ENCODE data around the gene SWAP70.

SWAP70 gene

GRCh38 chr11:9745411-9746211 lies 81.7 kb downstream of the SWAP70 start:
- in situ Hi-C loops (cut with HindIII; ENCODE audit: low sequenced_read_pairs): loop anchor here (10.0 kb wide), 1 partner anchor 71 kb away; no protein-coding TSS in a partner anchor

- in situ Hi-C loops (cut with HindIII; ENCODE audit: low sequenced_read_pairs): loop anchor here (10.0 kb wide), 1 partner anchor 72 kb away; no protein-coding TSS in a partner anchor
These were observed 83.4 kb downstream of the SWAP70 start for GRCh38 chr11:9747229-9747628.

DNA sequence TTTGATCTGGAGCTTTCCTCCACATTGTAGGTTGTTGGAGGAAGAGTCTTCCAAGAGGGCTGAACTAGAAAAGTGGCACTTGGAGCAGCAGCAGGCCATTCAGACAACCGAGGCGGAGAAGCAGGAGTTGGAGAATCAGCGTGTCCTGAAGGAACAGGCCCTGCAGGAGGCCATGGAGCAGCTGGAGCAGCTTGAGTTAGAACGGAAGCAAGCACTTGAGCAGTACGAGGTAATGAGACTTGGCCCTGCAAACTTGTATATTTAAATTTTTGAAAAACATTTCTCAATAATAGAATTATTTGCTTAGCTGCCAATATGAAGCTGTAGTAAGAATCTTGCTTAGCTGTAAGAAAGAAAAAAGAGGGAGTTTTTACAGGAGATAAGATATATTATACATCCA lies 84.0 kb downstream of the SWAP70 start:
- in situ Hi-C loops (cut with HindIII; ENCODE audit: low sequenced_read_pairs): loop anchor here (10.0 kb wide), 1 partner anchor 73 kb away; no protein-coding TSS in a partner anchor

GRCh38 chr11:9748361-9748970 lies 84.6 kb downstream of the SWAP70 start:
- in situ Hi-C loops (cut with HindIII; ENCODE audit: low sequenced_read_pairs): loop anchor here (10.0 kb wide), 1 partner anchor 74 kb away; no protein-coding TSS in a partner anchor

DNA sequence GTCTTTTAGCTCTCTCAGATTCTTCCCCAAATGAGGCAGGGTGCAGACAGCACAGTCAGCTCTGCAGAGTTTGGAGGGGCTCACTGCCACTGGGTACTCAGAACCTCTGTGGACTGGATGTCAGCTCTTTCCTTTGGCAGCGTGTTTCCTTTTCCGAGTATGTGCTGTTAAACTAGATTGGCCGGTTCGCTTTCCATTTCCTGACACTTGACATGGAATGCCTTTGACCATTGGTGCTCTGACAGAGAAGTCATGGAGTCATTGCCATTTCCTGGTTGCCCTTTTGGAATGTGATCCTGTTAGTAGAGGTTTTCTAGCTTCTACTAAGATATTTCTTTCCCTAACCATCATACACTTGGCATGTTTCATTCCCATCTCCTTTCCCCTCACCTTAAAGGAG lies 86.7 kb downstream of the SWAP70 start:
- in situ Hi-C loops (cut with HindIII; ENCODE audit: low sequenced_read_pairs): loop anchor here (10.0 kb wide), 1 partner anchor 554 kb away; the partner anchor contains the start of gene ADM

GRCh38 chr11:9752091-9752490 lies 88.2 kb downstream of the SWAP70 start:
- in situ Hi-C loops (cut with HindIII; ENCODE audit: low sequenced_read_pairs): loop anchor here (10.0 kb wide), 1 partner anchor 553 kb away; the partner anchor contains the start of gene ADM

GRCh38 chr11:9753021-9753420 lies 89.1 kb downstream of the SWAP70 start:
- in situ Hi-C loops (cut with HindIII; ENCODE audit: low sequenced_read_pairs): loop anchor here (10.0 kb wide), 1 partner anchor 552 kb away; the partner anchor contains the start of gene ADM

GRCh38 chr11:9754010-9754471 lies 90.2 kb downstream of the SWAP70 start:
- in situ Hi-C loops (cut with HindIII; ENCODE audit: low sequenced_read_pairs): loop anchor here (10.0 kb wide), 1 partner anchor 551 kb away; the partner anchor contains the start of gene ADM

GRCh38 chr11:9755561-9756185 lies 91.8 kb downstream of the SWAP70 start:
- in situ Hi-C loops (cut with HindIII; ENCODE audit: low sequenced_read_pairs): loop anchor here (10.0 kb wide), 1 partner anchor 549 kb away; the partner anchor contains the start of gene ADM

- in situ Hi-C loops (cut with HindIII; ENCODE audit: low sequenced_read_pairs): loop anchor here (10.0 kb wide), 1 partner anchor 548 kb away; the partner anchor contains the start of gene ADM
These were observed 92.6 kb downstream of the SWAP70 start for GRCh38 chr11:9756461-9756860.

GRCh38 chr11:9756878-9757277 lies 93.0 kb downstream of the SWAP70 start:
- in situ Hi-C loops (cut with HindIII; ENCODE audit: low sequenced_read_pairs): loop anchor here (10.0 kb wide), 1 partner anchor 548 kb away; the partner anchor contains the start of gene ADM

- in situ Hi-C loops (cut with HindIII; ENCODE audit: low sequenced_read_pairs): loop anchor here (10.0 kb wide), 1 partner anchor 547 kb away; the partner anchor contains the start of gene ADM
These were observed 94.1 kb downstream of the SWAP70 start for GRCh38 chr11:9757809-9758636.

GRCh38 chr11:9758637-9759518 lies 95.0 kb downstream of the SWAP70 start:
- in situ Hi-C loops (cut with HindIII; ENCODE audit: low sequenced_read_pairs): loop anchor here (10.0 kb wide), 1 partner anchor 546 kb away; the partner anchor contains the start of gene ADM

DNA sequence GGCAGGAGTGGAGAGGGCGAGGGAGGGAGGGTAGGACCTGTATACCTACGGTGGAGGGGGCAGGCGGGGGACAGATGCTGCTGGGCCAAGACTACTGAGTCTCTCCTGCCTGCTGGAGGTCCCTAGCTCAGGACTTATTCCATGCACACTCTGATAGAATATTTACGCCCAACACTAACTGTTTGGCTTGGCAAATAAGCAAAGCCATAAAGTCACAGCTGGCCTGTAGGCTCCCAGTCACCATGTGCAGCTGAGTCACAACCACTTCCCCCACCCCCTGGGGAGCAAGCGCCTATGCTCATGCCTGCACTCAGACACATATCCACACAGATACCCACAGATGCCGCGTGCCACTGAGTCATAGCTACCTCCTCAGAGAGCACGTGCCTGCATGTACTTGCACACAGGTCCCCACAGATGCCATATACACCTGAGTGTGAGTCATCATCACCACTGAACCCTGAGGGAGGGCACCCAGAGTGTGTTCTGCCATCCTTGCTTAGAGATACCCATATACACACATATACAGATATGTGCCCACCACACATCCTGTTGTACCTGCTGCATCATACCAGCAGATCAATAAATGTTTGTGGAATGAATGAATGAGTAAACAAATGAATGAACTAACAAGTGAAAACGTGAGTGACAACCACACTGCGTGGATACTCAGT lies 95.8 kb downstream of the SWAP70 start:
- in situ Hi-C loops (cut with HindIII; ENCODE audit: low sequenced_read_pairs): loop anchor here (10.0 kb wide), 1 partner anchor 545 kb away; the partner anchor contains the start of gene ADM

- in situ Hi-C loops (cut with HindIII; ENCODE audit: low sequenced_read_pairs): no loop called here
These were observed 96.3 kb downstream of the SWAP70 start for GRCh38 chr11:9760193-9760575.

- in situ Hi-C loops (cut with HindIII; ENCODE audit: low sequenced_read_pairs): no loop called here
These were observed 97.6 kb downstream of the SWAP70 start for GRCh38 chr11:9761441-9761945.

DNA sequence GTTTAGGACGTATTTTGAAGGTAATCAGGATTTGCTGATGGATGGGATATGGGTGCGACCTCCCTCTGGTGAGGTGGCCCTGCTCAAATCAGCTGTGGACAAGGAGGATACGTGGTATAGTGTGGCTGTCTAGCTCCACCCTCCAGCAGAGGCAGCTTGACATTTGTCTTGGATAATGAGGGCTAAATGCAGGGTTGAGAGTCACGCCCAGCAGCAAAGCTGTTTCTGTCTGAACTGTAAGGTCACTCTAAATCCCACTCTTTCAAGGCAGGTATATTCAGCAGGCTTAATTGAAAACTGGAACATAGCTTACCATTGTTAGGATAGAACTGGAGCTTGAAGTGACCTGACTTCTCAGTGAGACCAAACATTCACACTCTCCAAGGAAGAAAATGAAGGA lies 98.7 kb downstream of the SWAP70 start:
- in situ Hi-C loops (cut with HindIII; ENCODE audit: low sequenced_read_pairs): no loop called here

GRCh38 chr11:9763301-9763700 lies 99.4 kb downstream of the SWAP70 start:
- in situ Hi-C loops (cut with HindIII; ENCODE audit: low sequenced_read_pairs): no loop called here
